WTC11 (cell line): ENCODE results near the gene GGCX. TPM values are rescaled to one million over a fixed set of nuclear protein-coding genes. Genes with fewer than 3 reads are reported as not detected.

Experiments
- ATAC-seq: fragments of 200-7000 bp; cut with Tn5 transposase; 2 replicates; pipeline ENCODE4 v1.10.0; 2021; ENCODE audit warnings: mild to moderate bottlenecking, moderate library complexity
- CTCF ChIA-PET: fragments of 300-600 bp; sonication (Branson Sonifier 250); formaldehyde crosslinking; loops from one replicate; lab custom pipeline; 2021; ENCODE audit warnings: antibody characterized with exemption; lab: Charles Lee
- POLR2A ChIA-PET: fragments of 350-600 bp; sonication (Branson Sonifier 250); formaldehyde crosslinking; loops from one replicate; lab custom pipeline; 2021; ENCODE audit warnings: antibody characterized with exemption; lab: Charles Lee
- DNase-seq: peaks from one replicate; pipeline ENCODE4 v3.0.0; 2021; ENCODE audit warnings: low spot score
- H3K27ac Mint-ChIP-seq: 2 replicates; pipeline ENCODE4 v1.8.0; 2021; ENCODE audit warnings: mixed read lengths
- H3K27me3 Mint-ChIP-seq: 2 replicates; pipeline ENCODE4 v1.8.0; 2021; ENCODE audit warnings: low read depth, mild to moderate bottlenecking, moderate library complexity, mixed read lengths
- H3K36me3 Mint-ChIP-seq: 2 replicates; pipeline ENCODE4 v1.8.0; 2021; ENCODE audit warnings: mixed read lengths
- H3K4me1 Mint-ChIP-seq: 2 replicates; pipeline ENCODE4 v1.8.0; 2022; ENCODE audit warnings: mixed read lengths
- H3K4me3 Mint-ChIP-seq: 2 replicates; pipeline ENCODE4 v1.8.0; 2021; ENCODE audit warnings: mild to moderate bottlenecking, moderate library complexity, mixed read lengths
- H3K9me3 Mint-ChIP-seq: 2 replicates; pipeline ENCODE4 v1.8.0; 2021; ENCODE audit warnings: mixed read lengths
- CTCF ChIP-seq: fragments of 200-600 bp; IDR thresholded peaks from 2 replicates; pipeline ENCODE4 v1.8.0; 2022; ENCODE audit warnings: antibody characterized with exemption
- ESRRA ChIP-seq: sonication (generic); formaldehyde crosslinking; IDR thresholded peaks from 2 replicates; pipeline ENCODE4 v1.8.1; 2022; ENCODE audit warnings: mild to moderate bottlenecking, missing genetic modification reagents, borderline replicate concordance
- FOXK1 ChIP-seq: sonication (generic); formaldehyde crosslinking; IDR thresholded peaks from 2 replicates; pipeline ENCODE4 v1.8.0; 2022; ENCODE audit warnings: mild to moderate bottlenecking, moderate library complexity, missing genetic modification reagents
- GTF2I ChIP-seq: fragments of 250-450 bp; sonication (Bioruptor Pico); conservative IDR thresholded peaks from 2 replicates; pipeline ENCODE4 v1.4.0; 2021; ENCODE audit warnings: mild to moderate bottlenecking
- IRF2 ChIP-seq: sonication (generic); formaldehyde crosslinking; IDR thresholded peaks from 2 replicates; pipeline ENCODE4 v1.8.0; 2022; ENCODE audit warnings: low read depth, missing genetic modification reagents, borderline replicate concordance
- MYBL2 ChIP-seq: sonication (generic); formaldehyde crosslinking; IDR thresholded peaks from 2 replicates; pipeline ENCODE4 v1.8.1; 2023; ENCODE audit warnings: mild to moderate bottlenecking, moderate library complexity, missing genetic modification reagents
- RELA ChIP-seq: sonication (generic); formaldehyde crosslinking; IDR thresholded peaks from 2 replicates; pipeline ENCODE4 v1.8.1; 2022; ENCODE audit warnings: missing genetic modification reagents, mild to moderate bottlenecking, borderline replicate concordance
- SMAD3 ChIP-seq: sonication (generic); formaldehyde crosslinking; IDR thresholded peaks from 2 replicates; pipeline ENCODE4 v1.8.0; 2022; ENCODE audit warnings: missing genetic modification reagents, mild to moderate bottlenecking, borderline replicate concordance
- SOX15 ChIP-seq: fragments of 250-450 bp; sonication (Bioruptor Pico); IDR thresholded peaks from 2 replicates; pipeline ENCODE4 v1.9.0; 2021; ENCODE audit warnings: mild to moderate bottlenecking
- SP1 ChIP-seq: sonication (generic); formaldehyde crosslinking; conservative IDR thresholded peaks from 2 replicates; pipeline ENCODE4 v1.8.1; 2022; ENCODE audit warnings: missing genetic modification reagents
- ZMAT4 ChIP-seq: fragments of 250-450 bp; sonication (Bioruptor Pico); IDR thresholded peaks from 2 replicates; pipeline ENCODE4 v1.9.0; 2021; ENCODE audit warnings: mild to moderate bottlenecking
- ZNF232 ChIP-seq: sonication (generic); formaldehyde crosslinking; IDR thresholded peaks from 2 replicates; pipeline ENCODE4 v1.8.0; 2022; ENCODE audit warnings: mild to moderate bottlenecking, missing genetic modification reagents
- ZNF263 ChIP-seq: sonication (generic); formaldehyde crosslinking; IDR thresholded peaks from 2 replicates; pipeline ENCODE4 v1.8.1; 2022; ENCODE audit warnings: low read depth, mild to moderate bottlenecking, moderate library complexity, missing genetic modification reagents
- ZNF396 ChIP-seq: fragments of 250-450 bp; sonication (Bioruptor Pico); IDR thresholded peaks from 2 replicates; pipeline ENCODE4 v1.8.0; 2021; ENCODE audit warnings: mild to moderate bottlenecking, moderate library complexity, borderline replicate concordance
- ZNF416 ChIP-seq: fragments of 250-450 bp; sonication (Bioruptor Pico); IDR thresholded peaks from 2 replicates; pipeline ENCODE4 v1.9.0; 2021; ENCODE audit warnings: mild to moderate bottlenecking, inconsistent platforms
- ZNF671 ChIP-seq: fragments of 250-450 bp; sonication (Bioruptor Pico); IDR thresholded peaks from 2 replicates; pipeline ENCODE4 v1.8.0; 2021; ENCODE audit warnings: mild to moderate bottlenecking
- total RNA-seq: library from RNA; stranded (reverse); gene quantifications from 3 replicates; pipeline ENCODE4 v1.2.3, GENCODE V29; 2021
- TF ChIP-seq, protein P1 (sequence below): fragments of 250-450 bp; sonication (Bioruptor Pico); IDR thresholded peaks from 2 replicates; pipeline ENCODE4 v2.1.2; 2022; ENCODE audit warnings: mild to moderate bottlenecking, moderate library complexity
- TF ChIP-seq, protein P2 (sequence below): sonication (generic); formaldehyde crosslinking; IDR thresholded peaks from 2 replicates; pipeline ENCODE4 v1.8.0; 2023; ENCODE audit warnings: missing genetic modification reagents, mild to moderate bottlenecking, borderline replicate concordance
- TF ChIP-seq, protein P3 (sequence below): sonication (generic); formaldehyde crosslinking; IDR thresholded peaks from 2 replicates; pipeline ENCODE4 v1.8.1; 2023; ENCODE audit warnings: mild to moderate bottlenecking, missing genetic modification reagents
- TF ChIP-seq, protein P4 (sequence below): sonication (generic); formaldehyde crosslinking; IDR thresholded peaks from 2 replicates; pipeline ENCODE4 v1.8.0; 2022; ENCODE audit warnings: mild to moderate bottlenecking, missing genetic modification reagents
- TF ChIP-seq, protein P5 (sequence below): sonication (generic); formaldehyde crosslinking; IDR thresholded peaks from 2 replicates; pipeline ENCODE4 v1.8.1; 2023; ENCODE audit warnings: mild to moderate bottlenecking, moderate library complexity, missing genetic modification reagents

The GGCX gene
- total RNA-seq, 1 experiment from 2014 or later: 40.9 TPM

GRCh38 chr2:85596026-85596333 is 34.7 kb upstream of the GGCX start:
- peak; percentile 4 for ATAC-seq
- POLR2A ChIA-PET: interaction anchor here (1.5 kb wide), 1 partner anchor 8 kb away, joined by 4 read pairs; no protein-coding TSS in a partner anchor
- CTCF ChIA-PET: interaction anchor here (1.5 to 2.3 kb wide), 4 partner anchors 19 to 44 kb away, joined by 6 to 12 read pairs (median 8); partner anchors contain the start of genes GGCX and VAMP8
- H3K27ac Mint-ChIP-seq: peak overlapping the region; percentile 83
- peaks cover 16% of the 10 kb centered on the region for H3K36me3 Mint-ChIP-seq
- no peaks in the 10 kb centered on the region; the same call in 1 of the 2 replicates for H3K27me3 Mint-ChIP-seq
- no peaks in the 10 kb centered on the region for H3K9me3 Mint-ChIP-seq
- peak overlapping the region; percentile 98 for H3K4me3 Mint-ChIP-seq
- H3K4me1 Mint-ChIP-seq: peaks cover 14% of the 10 kb centered on the region
- DNase-seq: no peak
- TF ChIP-seq ESRRA: no peak
- no peak; the same call in 1 of the 2 replicates for TF ChIP-seq FOXK1
- TF ChIP-seq, protein P1, sequence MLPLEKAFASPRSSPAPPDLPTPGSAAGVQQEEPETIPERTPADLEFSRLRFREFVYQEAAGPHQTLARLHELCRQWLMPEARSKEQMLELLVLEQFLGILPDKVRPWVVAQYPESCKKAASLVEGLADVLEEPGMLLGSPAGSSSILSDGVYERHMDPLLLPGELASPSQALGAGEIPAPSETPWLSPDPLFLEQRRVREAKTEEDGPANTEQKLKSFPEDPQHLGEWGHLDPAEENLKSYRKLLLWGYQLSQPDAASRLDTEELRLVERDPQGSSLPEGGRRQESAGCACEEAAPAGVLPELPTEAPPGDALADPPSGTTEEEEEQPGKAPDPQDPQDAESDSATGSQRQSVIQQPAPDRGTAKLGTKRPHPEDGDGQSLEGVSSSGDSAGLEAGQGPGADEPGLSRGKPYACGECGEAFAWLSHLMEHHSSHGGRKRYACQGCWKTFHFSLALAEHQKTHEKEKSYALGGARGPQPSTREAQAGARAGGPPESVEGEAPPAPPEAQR: no peak
- no peak for TF ChIP-seq SMAD3 (CRISPR knock-in tag)
- no peak for TF ChIP-seq ZNF396 (CRISPR knock-in tag)
- TF ChIP-seq, protein P2, sequence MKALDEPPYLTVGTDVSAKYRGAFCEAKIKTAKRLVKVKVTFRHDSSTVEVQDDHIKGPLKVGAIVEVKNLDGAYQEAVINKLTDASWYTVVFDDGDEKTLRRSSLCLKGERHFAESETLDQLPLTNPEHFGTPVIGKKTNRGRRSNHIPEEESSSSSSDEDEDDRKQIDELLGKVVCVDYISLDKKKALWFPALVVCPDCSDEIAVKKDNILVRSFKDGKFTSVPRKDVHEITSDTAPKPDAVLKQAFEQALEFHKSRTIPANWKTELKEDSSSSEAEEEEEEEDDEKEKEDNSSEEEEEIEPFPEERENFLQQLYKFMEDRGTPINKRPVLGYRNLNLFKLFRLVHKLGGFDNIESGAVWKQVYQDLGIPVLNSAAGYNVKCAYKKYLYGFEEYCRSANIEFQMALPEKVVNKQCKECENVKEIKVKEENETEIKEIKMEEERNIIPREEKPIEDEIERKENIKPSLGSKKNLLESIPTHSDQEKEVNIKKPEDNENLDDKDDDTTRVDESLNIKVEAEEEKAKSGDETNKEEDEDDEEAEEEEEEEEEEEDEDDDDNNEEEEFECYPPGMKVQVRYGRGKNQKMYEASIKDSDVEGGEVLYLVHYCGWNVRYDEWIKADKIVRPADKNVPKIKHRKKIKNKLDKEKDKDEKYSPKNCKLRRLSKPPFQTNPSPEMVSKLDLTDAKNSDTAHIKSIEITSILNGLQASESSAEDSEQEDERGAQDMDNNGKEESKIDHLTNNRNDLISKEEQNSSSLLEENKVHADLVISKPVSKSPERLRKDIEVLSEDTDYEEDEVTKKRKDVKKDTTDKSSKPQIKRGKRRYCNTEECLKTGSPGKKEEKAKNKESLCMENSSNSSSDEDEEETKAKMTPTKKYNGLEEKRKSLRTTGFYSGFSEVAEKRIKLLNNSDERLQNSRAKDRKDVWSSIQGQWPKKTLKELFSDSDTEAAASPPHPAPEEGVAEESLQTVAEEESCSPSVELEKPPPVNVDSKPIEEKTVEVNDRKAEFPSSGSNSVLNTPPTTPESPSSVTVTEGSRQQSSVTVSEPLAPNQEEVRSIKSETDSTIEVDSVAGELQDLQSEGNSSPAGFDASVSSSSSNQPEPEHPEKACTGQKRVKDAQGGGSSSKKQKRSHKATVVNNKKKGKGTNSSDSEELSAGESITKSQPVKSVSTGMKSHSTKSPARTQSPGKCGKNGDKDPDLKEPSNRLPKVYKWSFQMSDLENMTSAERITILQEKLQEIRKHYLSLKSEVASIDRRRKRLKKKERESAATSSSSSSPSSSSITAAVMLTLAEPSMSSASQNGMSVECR: 0 out of 2 replicates have a peak, but pooled peaks have one; percentile 17
- TF ChIP-seq SOX15: no peak
- no peak for TF ChIP-seq CTCF
- no peak for TF ChIP-seq ZNF416 (CRISPR knock-in tag)
- TF ChIP-seq GTF2I (CRISPR knock-in tag): no peak
- TF ChIP-seq SP1: 0 out of 2 replicates have a peak, but pooled peaks have one; percentile 7
- TF ChIP-seq, protein P3, sequence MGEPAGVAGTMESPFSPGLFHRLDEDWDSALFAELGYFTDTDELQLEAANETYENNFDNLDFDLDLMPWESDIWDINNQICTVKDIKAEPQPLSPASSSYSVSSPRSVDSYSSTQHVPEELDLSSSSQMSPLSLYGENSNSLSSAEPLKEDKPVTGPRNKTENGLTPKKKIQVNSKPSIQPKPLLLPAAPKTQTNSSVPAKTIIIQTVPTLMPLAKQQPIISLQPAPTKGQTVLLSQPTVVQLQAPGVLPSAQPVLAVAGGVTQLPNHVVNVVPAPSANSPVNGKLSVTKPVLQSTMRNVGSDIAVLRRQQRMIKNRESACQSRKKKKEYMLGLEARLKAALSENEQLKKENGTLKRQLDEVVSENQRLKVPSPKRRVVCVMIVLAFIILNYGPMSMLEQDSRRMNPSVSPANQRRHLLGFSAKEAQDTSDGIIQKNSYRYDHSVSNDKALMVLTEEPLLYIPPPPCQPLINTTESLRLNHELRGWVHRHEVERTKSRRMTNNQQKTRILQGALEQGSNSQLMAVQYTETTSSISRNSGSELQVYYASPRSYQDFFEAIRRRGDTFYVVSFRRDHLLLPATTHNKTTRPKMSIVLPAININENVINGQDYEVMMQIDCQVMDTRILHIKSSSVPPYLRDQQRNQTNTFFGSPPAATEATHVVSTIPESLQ (CRISPR knock-in tag): no peak
- TF ChIP-seq IRF2: no peak
- TF ChIP-seq ZNF671: no peak
- TF ChIP-seq RELA (CRISPR knock-in tag): no peak
- no peak for TF ChIP-seq ZNF232

DNA sequence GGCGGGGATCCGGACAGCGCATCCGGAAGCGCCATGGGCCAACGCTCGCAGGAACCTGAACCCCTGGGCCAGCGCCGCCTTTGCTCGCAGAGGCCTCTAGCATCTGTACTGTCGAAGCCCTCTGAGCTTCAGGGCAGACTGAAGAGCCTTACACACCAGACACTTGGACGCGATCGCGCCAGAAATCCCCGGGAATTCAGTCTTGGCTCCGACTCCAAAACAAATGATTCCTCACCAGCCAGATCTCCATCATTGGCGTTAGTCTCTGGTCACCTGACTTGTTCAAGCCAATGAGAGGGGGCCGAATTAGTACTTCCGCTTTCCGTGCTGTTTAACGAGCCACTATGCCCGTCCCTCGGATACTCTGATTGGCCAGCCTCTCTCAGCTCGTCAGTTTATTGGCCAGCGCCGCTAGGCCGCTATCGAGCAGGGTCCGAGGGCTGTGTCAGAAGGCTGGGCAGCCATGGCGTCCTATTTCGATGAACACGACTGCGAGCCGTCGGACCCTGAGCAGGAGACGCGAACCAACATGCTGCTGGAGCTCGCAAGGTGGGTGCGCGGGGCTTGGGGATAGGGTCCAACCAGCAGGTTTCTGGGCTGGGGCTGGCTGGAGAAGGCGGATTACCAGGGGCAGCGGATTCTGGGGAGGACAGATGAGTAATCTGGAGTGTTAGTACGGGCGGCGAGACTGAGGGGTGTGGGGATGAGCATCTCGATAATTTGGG is 34.2 kb upstream of the GGCX start, which contains the start of gene RNF181:
Gene RNF181 (plus strand): TSS at position 445 of the 725 bp plus-strand sequence. CDS start 19 bp downstream, at position 464.
- DNase-seq (peak; percentile 91), ATAC-seq (peak; percentile 99)
- Mint-ChIP-seq H3K27me3 (peaks cover 5% of the 10 kb centered on the region), H3K4me1 (peaks cover 14% of the 10 kb centered on the region), H3K4me3 (peak within 1 kb of the TSS; percentile 98), H3K27ac (peak within 1 kb of the TSS; percentile 91), H3K9me3 (no peaks in the 10 kb centered on the region), H3K36me3 (peaks cover 16% of the 10 kb centered on the region)
- POLR2A ChIA-PET: interaction anchor here (0.7 to 1.5 kb wide), 4 partner anchors 9 to 183 kb away, joined by 3 to 5 read pairs (median 4); partner anchors contain the start of gene VAMP8
- CTCF ChIA-PET: interaction anchor here (0.6 to 2.3 kb wide), 5 partner anchors 18 to 669 kb away, joined by 3 to 12 read pairs (median 7); partner anchors contain the start of genes GGCX and VAMP8
- no peak for TF ChIP-seq ZMAT4 (CRISPR knock-in tag)
- TF ChIP-seq, protein P4, sequence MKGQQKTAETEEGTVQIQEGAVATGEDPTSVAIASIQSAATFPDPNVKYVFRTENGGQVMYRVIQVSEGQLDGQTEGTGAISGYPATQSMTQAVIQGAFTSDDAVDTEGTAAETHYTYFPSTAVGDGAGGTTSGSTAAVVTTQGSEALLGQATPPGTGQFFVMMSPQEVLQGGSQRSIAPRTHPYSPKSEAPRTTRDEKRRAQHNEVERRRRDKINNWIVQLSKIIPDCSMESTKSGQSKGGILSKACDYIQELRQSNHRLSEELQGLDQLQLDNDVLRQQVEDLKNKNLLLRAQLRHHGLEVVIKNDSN (CRISPR knock-in tag): peak; percentile 93
- no peak for TF ChIP-seq ZNF263 (CRISPR knock-in tag)
- peak; percentile 73 for TF ChIP-seq FOXK1
- 0 out of 2 replicates have a peak, but pooled peaks have one; percentile 34 for TF ChIP-seq MYBL2
- TF ChIP-seq, protein P5, sequence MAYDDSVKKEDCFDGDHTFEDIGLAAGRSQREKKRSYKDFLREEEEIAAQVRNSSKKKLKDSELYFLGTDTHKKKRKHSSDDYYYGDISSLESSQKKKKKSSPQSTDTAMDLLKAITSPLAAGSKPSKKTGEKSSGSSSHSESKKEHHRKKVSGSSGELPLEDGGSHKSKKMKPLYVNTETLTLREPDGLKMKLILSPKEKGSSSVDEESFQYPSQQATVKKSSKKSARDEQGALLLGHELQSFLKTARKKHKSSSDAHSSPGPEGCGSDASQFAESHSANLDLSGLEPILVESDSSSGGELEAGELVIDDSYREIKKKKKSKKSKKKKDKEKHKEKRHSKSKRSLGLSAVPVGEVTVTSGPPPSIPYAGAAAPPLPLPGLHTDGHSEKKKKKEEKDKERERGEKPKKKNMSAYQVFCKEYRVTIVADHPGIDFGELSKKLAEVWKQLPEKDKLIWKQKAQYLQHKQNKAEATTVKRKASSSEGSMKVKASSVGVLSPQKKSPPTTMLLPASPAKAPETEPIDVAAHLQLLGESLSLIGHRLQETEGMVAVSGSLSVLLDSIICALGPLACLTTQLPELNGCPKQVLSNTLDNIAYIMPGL: 0 out of 2 replicates have a peak, but pooled peaks have one; percentile 18
